ENCODE results near the gene CCDC158. TPM values are rescaled to one million over a fixed set of nuclear protein-coding genes. Genes with fewer than 3 reads are reported as not detected.

Gene CCDC158
- polyA plus RNA-seq, 3 donors = not detected

DNA sequence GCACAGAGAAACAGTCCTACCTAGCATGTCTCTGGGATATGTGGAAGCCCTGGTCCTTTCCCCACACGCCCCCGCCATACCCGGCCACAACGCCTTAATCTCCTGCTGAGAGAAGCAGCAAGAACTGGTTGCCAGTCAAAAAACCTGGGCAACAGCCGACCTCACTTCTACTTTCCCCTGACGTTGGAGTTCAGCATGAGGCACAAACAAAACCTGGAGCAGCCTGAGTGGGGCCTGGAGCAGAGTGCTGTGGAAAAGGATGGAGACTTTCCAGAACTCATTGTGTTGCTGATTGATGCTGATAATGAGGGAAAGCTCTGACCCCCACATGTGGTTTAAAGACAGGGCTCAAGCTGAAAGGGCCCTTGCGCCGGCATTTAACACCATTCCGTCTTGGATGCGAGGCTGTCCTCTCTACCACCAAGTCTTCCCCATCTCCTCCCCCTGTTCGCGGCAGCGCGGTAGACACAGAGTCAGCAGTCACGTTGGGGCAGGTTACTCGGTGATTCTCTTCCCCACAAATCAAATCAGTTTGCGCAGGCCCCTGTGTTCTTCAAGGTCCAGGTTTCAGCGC lies 666 bp downstream of the CCDC158 start:
- Mint-ChIP-seq H3K36me3 (peaks cover 0 to 2% of the 10 kb centered on the region in 2 donors), H3K27me3 (ENCODE audit: low read depth in 3 of 3) (peaks cover 20 to 29% (median 29%) of the 10 kb centered on the region in 3 donors), H3K4me1 (peaks cover 12% of the 10 kb centered on the region), H3K27ac (no peak overlapping the region), H3K4me3 (peak overlapping the region; percentile 56 to 80), H3K9me3 (peaks cover 5 to 34% (median 15%) of the 10 kb centered on the region in 7 donors)
- no peaks in the 10 kb centered on the region for H3K36me3 ChIP-seq (replicated peaks in 1 of 2; ENCODE audit: control insufficient read depth in 1 of 2, insufficient read depth in 2 of 2, low read length in 2 of 2)
- H3K4me1 ChIP-seq (ENCODE audit: control insufficient read depth in 1 of 2, insufficient read depth in 2 of 2, low read length in 2 of 2) = peaks cover 6 to 7% of the 10 kb centered on the region in 2 donors
- H2AFZ ChIP-seq (ENCODE audit: insufficient read depth, low read depth, low read length, poor library complexity, severe bottlenecking) = peak overlapping the region; percentile 21
- 73% methylated on average over 16 of the region's 18 CpGs for WGBS (ENCODE audit: insufficient coverage)
- TF ChIP-seq, protein P1, sequence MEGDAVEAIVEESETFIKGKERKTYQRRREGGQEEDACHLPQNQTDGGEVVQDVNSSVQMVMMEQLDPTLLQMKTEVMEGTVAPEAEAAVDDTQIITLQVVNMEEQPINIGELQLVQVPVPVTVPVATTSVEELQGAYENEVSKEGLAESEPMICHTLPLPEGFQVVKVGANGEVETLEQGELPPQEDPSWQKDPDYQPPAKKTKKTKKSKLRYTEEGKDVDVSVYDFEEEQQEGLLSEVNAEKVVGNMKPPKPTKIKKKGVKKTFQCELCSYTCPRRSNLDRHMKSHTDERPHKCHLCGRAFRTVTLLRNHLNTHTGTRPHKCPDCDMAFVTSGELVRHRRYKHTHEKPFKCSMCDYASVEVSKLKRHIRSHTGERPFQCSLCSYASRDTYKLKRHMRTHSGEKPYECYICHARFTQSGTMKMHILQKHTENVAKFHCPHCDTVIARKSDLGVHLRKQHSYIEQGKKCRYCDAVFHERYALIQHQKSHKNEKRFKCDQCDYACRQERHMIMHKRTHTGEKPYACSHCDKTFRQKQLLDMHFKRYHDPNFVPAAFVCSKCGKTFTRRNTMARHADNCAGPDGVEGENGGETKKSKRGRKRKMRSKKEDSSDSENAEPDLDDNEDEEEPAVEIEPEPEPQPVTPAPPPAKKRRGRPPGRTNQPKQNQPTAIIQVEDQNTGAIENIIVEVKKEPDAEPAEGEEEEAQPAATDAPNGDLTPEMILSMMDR (IDR thresholded peaks at IDR 0.05) = no peak
- no peak overlapping the region for H3K9ac ChIP-seq (ENCODE audit: insufficient read depth, low read length, poor library complexity, severe bottlenecking)
- peaks cover 10 to 27% of the 10 kb centered on the region in 2 donors for H3K27me3 ChIP-seq (ENCODE audit: control insufficient read depth in 2 of 2, insufficient read depth in 2 of 2, low read length in 2 of 2)
- intact Hi-C loops (cut with micrococcal nuclease) = no loop called here
- no peak overlapping the region for H3K27ac ChIP-seq (ENCODE audit: low read depth in 1 of 2, low read length in 2 of 2)
- DNase-seq = no peak
- H3K9me3 ChIP-seq (replicated peaks in 1 of 2; ENCODE audit: control insufficient read depth in 1 of 2, insufficient read depth in 1 of 2, low read length in 2 of 2) = no peaks in the 10 kb centered on the region
- H4K20me1 ChIP-seq (ENCODE audit: insufficient read depth, low read length) = no peaks in the 10 kb centered on the region
- H3K4me3 ChIP-seq (replicated peaks in 1 of 3; ENCODE audit: low read depth in 2 of 3, low read length in 3 of 3) = peak overlapping the region in 1 of 3 experiments; percentile 53
- no peaks in the 10 kb centered on the region for H3K79me2 ChIP-seq (ENCODE audit: insufficient read depth, low read length)
- H3K4me2 ChIP-seq (replicated peaks; ENCODE audit: extremely low read depth, low read length, poor library complexity, severe bottlenecking) = no peak overlapping the region

DNA sequence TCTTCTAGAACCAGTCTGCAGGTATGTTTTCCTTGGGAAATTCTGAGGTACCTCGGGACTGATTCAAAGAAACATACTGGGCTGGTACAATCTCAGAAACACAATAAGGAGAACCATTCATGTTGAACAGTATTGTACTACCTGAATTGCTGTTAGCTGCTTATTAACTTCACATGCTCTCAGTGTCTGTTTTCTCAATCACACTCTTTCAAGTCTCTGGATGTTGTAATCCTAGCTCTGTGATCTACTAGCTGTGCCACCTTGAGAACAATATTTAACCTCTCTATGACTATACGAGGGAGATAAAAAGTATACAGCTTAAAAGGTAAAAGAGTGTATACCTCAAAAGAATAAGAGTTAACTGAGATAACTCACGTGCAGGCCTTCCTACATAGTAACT lies 10.3 kb downstream of the CCDC158 start:
- peaks cover 0 to 7% (median 2%) of the 10 kb centered on the region in 7 donors for H3K9me3 Mint-ChIP-seq
- Histone ChIP-seq H3K9ac (ENCODE audit: insufficient read depth, low read length, poor library complexity, severe bottlenecking) (no peak overlapping the region), H4K20me1 (ENCODE audit: insufficient read depth, low read length) (no peaks in the 10 kb centered on the region), H3K4me2 (replicated peaks; ENCODE audit: extremely low read depth, low read length, poor library complexity, severe bottlenecking) (no peak overlapping the region), H3K4me1 (ENCODE audit: control insufficient read depth in 1 of 2, insufficient read depth in 2 of 2, low read length in 2 of 2) (no peaks in the 10 kb centered on the region), H3K27ac (ENCODE audit: low read depth in 1 of 2, low read length in 2 of 2) (no peak overlapping the region), H3K27me3 (ENCODE audit: control insufficient read depth in 2 of 2, insufficient read depth in 2 of 2, low read length in 2 of 2) (no peaks in the 10 kb centered on the region), H3K79me2 (ENCODE audit: insufficient read depth, low read length) (no peaks in the 10 kb centered on the region), H3K4me3 (replicated peaks in 1 of 3; ENCODE audit: low read depth in 2 of 3, low read length in 3 of 3) (no peak overlapping the region), H2AFZ (ENCODE audit: insufficient read depth, low read depth, low read length, poor library complexity, severe bottlenecking) (no peak overlapping the region), H3K36me3 (replicated peaks in 1 of 2; ENCODE audit: control insufficient read depth in 1 of 2, insufficient read depth in 2 of 2, low read length in 2 of 2) (no peaks in the 10 kb centered on the region), H3K9me3 (replicated peaks in 1 of 2; ENCODE audit: control insufficient read depth in 1 of 2, insufficient read depth in 1 of 2, low read length in 2 of 2) (no peaks in the 10 kb centered on the region)
- 100% methylated on average over 1 of the region's 3 CpGs for WGBS (ENCODE audit: insufficient coverage)
- H3K4me3 Mint-ChIP-seq = no peak overlapping the region
- H3K36me3 Mint-ChIP-seq = no peaks in the 10 kb centered on the region
- DNase-seq = no peak
- H3K27ac Mint-ChIP-seq = no peak overlapping the region
- no peaks in the 10 kb centered on the region for H3K4me1 Mint-ChIP-seq
- TF ChIP-seq, protein P1 (IDR thresholded peaks at IDR 0.05) = no peak
- peaks cover 2 to 8% (median 6%) of the 10 kb centered on the region in 3 donors for H3K27me3 Mint-ChIP-seq (ENCODE audit: low read depth in 3 of 3)
- intact Hi-C loops (cut with micrococcal nuclease) = no loop called here
